ENCODE results near the gene RRAGD. TPM values are rescaled to one million over a fixed set of nuclear protein-coding genes. Genes with fewer than 3 reads are reported as not detected.

Gene RRAGD
- polyA plus RNA-seq, 1 of the 3 experiments (the other 2 are of a cell fraction): 0.07 TPM

DNA sequence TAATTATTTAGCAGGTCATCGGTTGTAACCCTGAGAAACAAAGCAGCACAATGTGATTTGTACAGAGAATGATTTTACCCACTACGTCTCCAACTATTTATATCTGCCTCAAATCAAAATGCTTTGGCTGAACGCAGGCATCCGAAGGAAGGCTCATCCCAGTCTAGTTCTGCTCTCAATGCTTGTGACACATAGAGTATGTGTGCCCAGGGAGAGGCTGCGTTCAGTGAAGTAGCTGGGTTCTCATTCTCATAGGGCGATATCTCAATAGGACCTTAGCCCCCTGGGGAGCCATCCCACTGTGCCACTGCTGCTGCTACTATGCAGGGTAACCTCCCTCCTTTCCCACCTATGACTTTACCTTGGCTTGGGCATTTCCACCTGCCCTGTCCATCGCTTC, 97.4 kb downstream of the RRAGD start:
- H3K4me3 ChIP-seq (ENCODE audit: low read depth in 2 of 2, low read length in 1 of 2): no peak overlapping the region
- ChIA-PET CTCF (interaction anchor here (0.8 kb wide), 1 partner anchor 21 kb away, joined by 3 read pairs; no protein-coding TSS in a partner anchor), POLR2A (no interaction called here)
- no peaks in the 10 kb centered on the region for H3K9me2 ChIP-seq
- H3K4me1 ChIP-seq (ENCODE audit: control insufficient read depth in 1 of 2, insufficient read depth in 2 of 2, low read depth in 1 of 2, low read length in 1 of 2): peaks cover 11 to 25% of the 10 kb centered on the region in 2 experiments
- H3K4me2 ChIP-seq: no peak overlapping the region
- H3K9ac ChIP-seq: no peak overlapping the region
- H3F3A ChIP-seq (replicated peaks; ENCODE audit: insufficient read depth): peaks cover 12% of the 10 kb centered on the region
- no peaks in the 10 kb centered on the region for H3K36me3 ChIP-seq (replicated peaks in 1 of 2; ENCODE audit: control insufficient read depth in 1 of 2, insufficient read depth in 2 of 2, low read length in 1 of 2)
- no peaks in the 10 kb centered on the region for H3K27me3 ChIP-seq (ENCODE audit: insufficient read depth)
- DNase-seq: no peak
- no peak overlapping the region for H2AFZ ChIP-seq (ENCODE audit: low read depth)
- TF ChIP-seq RAD21 (IDR thresholded peaks at IDR 0.05; ENCODE audit: low read length) (no peak), FOSL2 (IDR thresholded peaks at IDR 0.05; ENCODE audit: borderline replicate concordance, low read depth) (no peak), RFX5 (IDR thresholded peaks at IDR 0.05; ENCODE audit: low read length) (no peak), GABPA (IDR thresholded peaks at IDR 0.05; ENCODE audit: low read depth) (no peak), FOXM1 (IDR thresholded peaks at IDR 0.05; ENCODE audit: low read depth) (no peak)
- TF ChIP-seq, protein P1, sequence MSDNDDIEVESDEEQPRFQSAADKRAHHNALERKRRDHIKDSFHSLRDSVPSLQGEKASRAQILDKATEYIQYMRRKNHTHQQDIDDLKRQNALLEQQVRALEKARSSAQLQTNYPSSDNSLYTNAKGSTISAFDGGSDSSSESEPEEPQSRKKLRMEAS (IDR thresholded peaks at IDR 0.05; ENCODE audit: low read depth): no peak
- TF ChIP-seq, protein P2, sequence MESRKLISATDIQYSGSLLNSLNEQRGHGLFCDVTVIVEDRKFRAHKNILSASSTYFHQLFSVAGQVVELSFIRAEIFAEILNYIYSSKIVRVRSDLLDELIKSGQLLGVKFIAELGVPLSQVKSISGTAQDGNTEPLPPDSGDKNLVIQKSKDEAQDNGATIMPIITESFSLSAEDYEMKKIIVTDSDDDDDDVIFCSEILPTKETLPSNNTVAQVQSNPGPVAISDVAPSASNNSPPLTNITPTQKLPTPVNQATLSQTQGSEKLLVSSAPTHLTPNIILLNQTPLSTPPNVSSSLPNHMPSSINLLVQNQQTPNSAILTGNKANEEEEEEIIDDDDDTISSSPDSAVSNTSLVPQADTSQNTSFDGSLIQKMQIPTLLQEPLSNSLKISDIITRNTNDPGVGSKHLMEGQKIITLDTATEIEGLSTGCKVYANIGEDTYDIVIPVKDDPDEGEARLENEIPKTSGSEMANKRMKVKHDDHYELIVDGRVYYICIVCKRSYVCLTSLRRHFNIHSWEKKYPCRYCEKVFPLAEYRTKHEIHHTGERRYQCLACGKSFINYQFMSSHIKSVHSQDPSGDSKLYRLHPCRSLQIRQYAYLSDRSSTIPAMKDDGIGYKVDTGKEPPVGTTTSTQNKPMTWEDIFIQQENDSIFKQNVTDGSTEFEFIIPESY (IDR thresholded peaks at IDR 0.05; ENCODE audit: borderline replicate concordance, low read depth): no peak
- 97% methylated on average over 7 of the region's 7 CpGs for WGBS (ENCODE audit: low lambda C conversion rate)
- no peaks in the 10 kb centered on the region for H3K79me2 ChIP-seq (ENCODE audit: insufficient read depth)
- no peak overlapping the region for H3K27ac ChIP-seq (ENCODE audit: low read depth in 2 of 2, low read length in 1 of 2)
- H3K9me3 ChIP-seq: no peaks in the 10 kb centered on the region
- no peaks in the 10 kb centered on the region for H4K20me1 ChIP-seq (ENCODE audit: insufficient read depth)

Other genes with a start within 250 kb of the RRAGD start
- gene GABRR1, start 194.9 kb downstream of the RRAGD start, polyA plus RNA-seq (2012; rRNA removed): not detected in 2 replicates
- 0.08 and 0.18 TPM in 2 replicates for gene GABRR2, start 97.0 kb downstream of the RRAGD start, polyA plus RNA-seq (2012; rRNA removed)
- 11.3 and 16.2 TPM in 2 replicates for gene UBE2J1, start 59.6 kb downstream of the RRAGD start, polyA plus RNA-seq (2012; rRNA removed)
- gene ANKRD6, start 20.9 kb upstream of the RRAGD start, polyA plus RNA-seq (2012; rRNA removed): 2.0 and 2.6 TPM in 2 replicates
- 14.5 and 23.5 TPM in 2 replicates for gene LYRM2, start 226.5 kb upstream of the RRAGD start, polyA plus RNA-seq (2012; rRNA removed)